H9 (cell line): ENCODE data around the gene SERPINA5. TPM values are rescaled to one million over a fixed set of nuclear protein-coding genes. Genes with fewer than 3 reads are reported as not detected.

Source experiments
- DNase-seq: peaks from one replicate; pipeline ENCODE4 v3.0.0-alpha.2; 2017
- H2AFZ ChIP-seq: one replicate; pipeline ENCODE4 v1.6.1; 2013; ENCODE audit warnings: mild to moderate bottlenecking, low read length, control low read depth, moderate library complexity
- H2AK5ac ChIP-seq: 2 replicates; pipeline ENCODE4 v1.6.1; 2013; ENCODE audit warnings: low read length, control low read depth, mixed read lengths; ENCODE audit not compliant: insufficient read length
- H2BK120ac ChIP-seq: one replicate; pipeline ENCODE4 v1.6.1; 2013; ENCODE audit warnings: low read depth, mild to moderate bottlenecking, low read length, control low read depth, inconsistent platforms; ENCODE audit not compliant: poor library complexity, severe bottlenecking
- H2BK12ac ChIP-seq: 2 replicates; pipeline ENCODE4 v1.6.1; 2013; ENCODE audit warnings: low read length, control low read depth, mixed read lengths, low read depth; ENCODE audit not compliant: insufficient read length
- H2BK15ac ChIP-seq: 2 replicates; pipeline ENCODE4 v1.6.1; 2013; ENCODE audit warnings: low read depth, low read length, control low read depth
- H2BK20ac ChIP-seq: one replicate; pipeline ENCODE4 v1.6.1; 2013; ENCODE audit warnings: low read depth, mild to moderate bottlenecking, low read length, control low read depth, inconsistent platforms; ENCODE audit not compliant: poor library complexity, severe bottlenecking
- H2BK5ac ChIP-seq: 2 replicates; pipeline ENCODE4 v1.6.1; 2013; ENCODE audit warnings: low read length, control low read depth, mixed read lengths; ENCODE audit not compliant: insufficient read length
- H3K14ac ChIP-seq: 2 replicates; pipeline ENCODE4 v1.6.1; 2013; ENCODE audit warnings: low read length, control low read depth; ENCODE audit not compliant: insufficient read depth
- H3K18ac ChIP-seq: 2 replicates; pipeline ENCODE4 v1.6.1; 2013; ENCODE audit warnings: low read depth, mild to moderate bottlenecking, mixed read lengths, low read length, control low read depth; ENCODE audit not compliant: insufficient read length
- H3K23ac ChIP-seq: 2 replicates; pipeline ENCODE4 v1.6.1; 2013; ENCODE audit warnings: low read length, control low read depth, mixed read lengths, low read depth; ENCODE audit not compliant: insufficient read length
- H3K23me2 ChIP-seq: 2 replicates; pipeline ENCODE4 v1.6.1; 2013; ENCODE audit warnings: low read depth, mild to moderate bottlenecking, mixed read lengths, low read length, control low read depth; ENCODE audit not compliant: insufficient read length, poor library complexity, severe bottlenecking
- H3K27ac ChIP-seq: 2 replicates; pipeline ENCODE4 v1.5.1; 2013; ENCODE audit warnings: low read length, control low read depth, mixed read lengths, low read depth; ENCODE audit not compliant: insufficient read length
- H3K27me3 ChIP-seq: 2 replicates; pipeline ENCODE4 v1.6.1; 2013; ENCODE audit warnings: low read length, control low read depth, inconsistent platforms; ENCODE audit not compliant: insufficient read depth
- H3K4ac ChIP-seq: 2 replicates; pipeline ENCODE4 v1.6.1; 2013; ENCODE audit warnings: low read depth, mild to moderate bottlenecking, control low read depth, inconsistent platforms, low read length, moderate library complexity
- H3K4me1 ChIP-seq: 2 replicates; pipeline ENCODE4 v1.6.1; 2013; ENCODE audit warnings: low read length, control low read depth, inconsistent platforms; ENCODE audit not compliant: insufficient read depth
- H3K4me2 ChIP-seq: 2 replicates; pipeline ENCODE4 v1.6.1; 2013; ENCODE audit warnings: low read length, control low read depth, mixed read lengths; ENCODE audit not compliant: insufficient read length, insufficient read depth
- H3K56ac ChIP-seq: 2 replicates; pipeline ENCODE4 v1.6.1; 2013; ENCODE audit warnings: low read depth, mild to moderate bottlenecking, mixed read lengths, low read length, control low read depth; ENCODE audit not compliant: insufficient read length
- H3K79me1 ChIP-seq: 2 replicates; pipeline ENCODE4 v1.6.1; 2013; ENCODE audit warnings: low read depth, mild to moderate bottlenecking, moderate library complexity, low read length, control low read depth, inconsistent platforms; ENCODE audit not compliant: insufficient read depth, poor library complexity, severe bottlenecking
- H3K79me2 ChIP-seq: 2 replicates; pipeline ENCODE4 v1.6.1; 2013; ENCODE audit warnings: low read length, control low read depth, inconsistent platforms; ENCODE audit not compliant: insufficient read depth
- H3K9ac ChIP-seq: 2 replicates; pipeline ENCODE4 v1.6.1; 2013; ENCODE audit warnings: low read length, control low read depth, mixed read lengths; ENCODE audit not compliant: insufficient read length; ENCODE audit errors: extremely low read depth
- H3K9me3 ChIP-seq: one replicate; pipeline ENCODE4 v1.6.1; 2013; ENCODE audit warnings: low read depth, low read length, inconsistent platforms; ENCODE audit not compliant: control insufficient read depth
- H3T11ph ChIP-seq: one replicate; pipeline ENCODE4 v1.6.1; 2013; ENCODE audit warnings: mild to moderate bottlenecking, low read length, control low read depth, inconsistent platforms
- H4K20me1 ChIP-seq: one replicate; pipeline ENCODE4 v1.6.1; 2013; ENCODE audit not compliant: control insufficient read depth, insufficient read length, insufficient read depth
- H4K5ac ChIP-seq: 2 replicates; pipeline ENCODE4 v1.6.1; 2013; ENCODE audit warnings: low read depth, mild to moderate bottlenecking, mixed read lengths, low read length, control low read depth; ENCODE audit not compliant: insufficient read length
- H4K8ac ChIP-seq: replicated peaks from 2 replicates; pipeline ENCODE4 v1.6.1; 2013; ENCODE audit warnings: low read length, control low read depth, mixed read lengths, low read depth; ENCODE audit not compliant: insufficient read length
- H4K91ac ChIP-seq: 2 replicates; pipeline ENCODE4 v1.6.1; 2013; ENCODE audit warnings: low read depth, mild to moderate bottlenecking, moderate library complexity, mixed read lengths, low read length, control low read depth; ENCODE audit not compliant: insufficient read length
- H3K27ac Mint-ChIP-seq, 3 experiments: 2 replicates in 2 of 3; 3 replicates in 1 of 3; pipeline ENCODE4 v1.8.0; 2020 to 2021; ENCODE audit warnings: mixed read lengths in 3 of 3, mild to moderate bottlenecking in 1 of 3, moderate library complexity in 1 of 3
- H3K27me3 Mint-ChIP-seq: 2 replicates; pipeline ENCODE4 v1.8.0; 2021; ENCODE audit warnings: low read depth, mild to moderate bottlenecking, moderate library complexity, mixed read lengths
- H3K36me3 Mint-ChIP-seq, 3 experiments: 2 replicates in 2 of 3; 3 replicates in 1 of 3; pipeline ENCODE4 v1.8.0; 2020 to 2021; ENCODE audit warnings: low read depth in 3 of 3, mixed read lengths in 3 of 3; ENCODE audit not compliant: insufficient read depth in 1 of 3
- H3K4me1 Mint-ChIP-seq, 2 experiments: 2 replicates each; pipeline ENCODE4 v1.8.0; 2020; ENCODE audit warnings: mixed read lengths in 2 of 2
- H3K4me3 Mint-ChIP-seq, 2 experiments: 2 replicates in 1 of 2; 3 replicates in 1 of 2; pipeline ENCODE4 v1.8.0; 2020 to 2021; ENCODE audit warnings: mild to moderate bottlenecking in 2 of 2, mixed read lengths in 2 of 2, moderate library complexity in 1 of 2
- H3K9me3 Mint-ChIP-seq, 2 experiments: 2 replicates in 1 of 2; 3 replicates in 1 of 2; pipeline ENCODE4 v1.8.0; 2020; ENCODE audit warnings: mild to moderate bottlenecking in 2 of 2, mixed read lengths in 2 of 2, moderate library complexity in 1 of 2
- WGBS: extraction: QIAGEN DNeasy Blood & Tissue Kit; methylation state at CpG from one replicate; pipeline ENCODE4 v1.1.7; 2013; ENCODE audit warnings: missing lambda C conversion rate, low lambda C conversion rate, mixed read lengths; ENCODE audit not compliant: insufficient read length; ENCODE audit errors: extremely low coverage; 5-methylcytosine and 5-hydroxymethylcytosine counted together
- total RNA-seq: library from RNA; stranded (reverse); gene quantifications from 2 replicates; pipeline ENCODE4 v1.2.1, GENCODE V29; 2021
- TF ChIP-seq, protein P1 (sequence below): fragments of 200-600 bp; sonication (generic); conservative IDR thresholded peaks from 3 replicates; pipeline ENCODE4 v1.8.0; 2021; ENCODE audit warnings: antibody characterized with exemption, mild to moderate bottlenecking

Gene SERPINA5
- total RNA-seq, 1 experiment from 2014 or later: 1.1 TPM

DNA sequence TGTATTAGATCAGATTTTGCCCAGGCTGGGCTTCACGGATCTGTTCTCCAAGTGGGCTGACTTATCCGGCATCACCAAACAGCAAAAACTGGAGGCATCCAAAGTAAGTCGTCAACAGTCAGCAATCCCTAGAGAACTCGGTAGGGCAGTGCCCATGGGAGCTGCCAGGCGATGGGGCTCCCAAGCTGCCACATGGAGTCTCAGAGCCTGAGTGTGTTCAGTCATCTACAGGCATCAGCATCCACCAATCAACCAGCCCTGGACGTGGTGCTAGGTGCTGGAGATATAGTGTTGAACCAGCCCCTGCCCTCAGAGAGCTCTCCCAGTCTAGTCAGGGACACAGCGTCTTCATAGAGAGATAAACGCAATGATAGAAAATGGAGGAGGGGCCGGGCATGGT, 13.0 kb upstream of the SERPINA5 start:
- Histone ChIP-seq H2BK20ac (no peak overlapping the region), H4K5ac (no peak overlapping the region), H3K27me3 (no peaks in the 10 kb centered on the region), H3K79me2 (no peaks in the 10 kb centered on the region), H3K4me2 (no peak overlapping the region), H3K23me2 (no peaks in the 10 kb centered on the region), H2BK5ac (no peak overlapping the region), H3K79me1 (no peaks in the 10 kb centered on the region), H2AK5ac (no peak overlapping the region), H3T11ph (no peak overlapping the region), H3K9ac (no peak overlapping the region), H2BK15ac (no peak overlapping the region), H3K4ac (no peak overlapping the region), H3K23ac (no peak overlapping the region), H3K56ac (no peak overlapping the region), H3K18ac (no peak overlapping the region), H4K91ac (no peak overlapping the region), H2BK120ac (no peak overlapping the region), H4K8ac (no peak overlapping the region), H3K14ac (no peak overlapping the region), H3K9me3 (no peaks in the 10 kb centered on the region), H2BK12ac (no peak overlapping the region), H4K20me1 (no peaks in the 10 kb centered on the region), H2AFZ (no peak overlapping the region), H3K4me1 (no peaks in the 10 kb centered on the region), H3K27ac (no peak overlapping the region)
- TF ChIP-seq, protein P1, sequence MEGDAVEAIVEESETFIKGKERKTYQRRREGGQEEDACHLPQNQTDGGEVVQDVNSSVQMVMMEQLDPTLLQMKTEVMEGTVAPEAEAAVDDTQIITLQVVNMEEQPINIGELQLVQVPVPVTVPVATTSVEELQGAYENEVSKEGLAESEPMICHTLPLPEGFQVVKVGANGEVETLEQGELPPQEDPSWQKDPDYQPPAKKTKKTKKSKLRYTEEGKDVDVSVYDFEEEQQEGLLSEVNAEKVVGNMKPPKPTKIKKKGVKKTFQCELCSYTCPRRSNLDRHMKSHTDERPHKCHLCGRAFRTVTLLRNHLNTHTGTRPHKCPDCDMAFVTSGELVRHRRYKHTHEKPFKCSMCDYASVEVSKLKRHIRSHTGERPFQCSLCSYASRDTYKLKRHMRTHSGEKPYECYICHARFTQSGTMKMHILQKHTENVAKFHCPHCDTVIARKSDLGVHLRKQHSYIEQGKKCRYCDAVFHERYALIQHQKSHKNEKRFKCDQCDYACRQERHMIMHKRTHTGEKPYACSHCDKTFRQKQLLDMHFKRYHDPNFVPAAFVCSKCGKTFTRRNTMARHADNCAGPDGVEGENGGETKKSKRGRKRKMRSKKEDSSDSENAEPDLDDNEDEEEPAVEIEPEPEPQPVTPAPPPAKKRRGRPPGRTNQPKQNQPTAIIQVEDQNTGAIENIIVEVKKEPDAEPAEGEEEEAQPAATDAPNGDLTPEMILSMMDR: no peak
- H3K27me3 Mint-ChIP-seq: peaks cover 8% of the 10 kb centered on the region
- no peak for DNase-seq
- no peak overlapping the region; a peak in 1 of 7 replicates for H3K27ac Mint-ChIP-seq
- no peak overlapping the region for H3K4me3 Mint-ChIP-seq
- no CpG with 5 or more reads among the region's 9 CpGs for whole genome bisulfite sequencing
- H3K36me3 Mint-ChIP-seq: no peaks in the 10 kb centered on the region
- no peaks in the 10 kb centered on the region for H3K4me1 Mint-ChIP-seq
- no peaks in the 10 kb centered on the region; a peak in 1 of 5 replicates for H3K9me3 Mint-ChIP-seq
